NCI-H345 (cell line): ENCODE data around the gene VILL.
A peak's percentile ranks its signal among the peaks of the same experiment; 100 is the strongest.

ENCODE experiments used
- DNase-seq: peaks from one replicate; lab custom pipeline; 2025; lab: John Stamatoyannopoulos, UW

The VILL gene

DNA sequence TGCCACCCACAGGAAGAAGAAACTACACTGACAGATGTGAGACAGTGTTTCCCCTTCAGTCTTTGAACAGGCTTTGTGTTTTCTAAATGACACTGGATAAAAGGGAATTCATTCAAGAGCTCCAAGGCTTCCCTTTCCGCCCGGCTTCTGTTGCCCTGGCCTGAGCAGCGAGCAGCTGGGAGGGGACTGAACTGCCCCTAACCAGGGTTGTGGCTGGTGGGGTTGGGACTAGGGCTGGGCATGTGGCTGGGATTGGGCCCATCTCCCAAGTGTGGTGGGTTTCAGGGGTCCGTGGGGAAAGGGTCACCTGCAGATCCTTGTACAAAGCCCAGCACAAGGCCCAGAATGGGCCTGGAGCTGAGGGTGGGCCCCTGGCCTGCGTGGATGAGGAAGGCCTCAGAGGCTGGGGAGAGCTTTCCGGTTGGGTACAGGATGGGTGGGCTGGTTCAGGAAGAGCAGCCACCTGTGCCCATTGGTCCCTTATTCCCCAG, 10.4 kb downstream of the VILL start:
- DNase-seq: no peak

DNA sequence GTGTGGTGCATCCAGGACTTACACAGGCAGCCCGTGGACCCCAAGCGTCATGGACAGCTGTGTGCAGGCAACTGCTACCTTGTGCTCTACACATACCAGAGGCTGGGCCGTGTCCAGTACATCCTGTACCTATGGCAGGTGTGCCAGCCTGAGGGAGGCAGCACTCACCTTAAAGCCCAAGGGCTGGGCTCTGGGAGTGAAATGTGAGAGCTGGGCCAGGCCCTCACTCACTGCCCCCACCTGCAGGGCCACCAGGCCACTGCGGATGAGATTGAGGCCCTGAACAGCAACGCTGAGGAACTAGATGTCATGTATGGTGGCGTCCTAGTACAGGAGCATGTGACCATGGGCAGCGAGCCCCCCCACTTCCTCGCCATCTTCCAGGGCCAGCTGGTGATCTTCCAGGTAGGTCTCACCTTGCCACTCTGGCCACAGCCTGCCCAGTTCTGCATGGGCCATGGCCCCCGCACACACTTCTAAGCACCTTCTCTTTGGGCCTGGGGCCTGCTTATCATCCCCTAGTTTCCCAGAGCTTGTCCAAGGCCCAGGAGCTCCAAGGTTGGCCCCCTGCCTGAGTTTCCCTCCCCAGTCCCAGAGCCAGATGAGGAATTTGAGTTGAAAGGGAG, 11.0 kb downstream of the VILL start:
- no peak for DNase-seq

DNA sequence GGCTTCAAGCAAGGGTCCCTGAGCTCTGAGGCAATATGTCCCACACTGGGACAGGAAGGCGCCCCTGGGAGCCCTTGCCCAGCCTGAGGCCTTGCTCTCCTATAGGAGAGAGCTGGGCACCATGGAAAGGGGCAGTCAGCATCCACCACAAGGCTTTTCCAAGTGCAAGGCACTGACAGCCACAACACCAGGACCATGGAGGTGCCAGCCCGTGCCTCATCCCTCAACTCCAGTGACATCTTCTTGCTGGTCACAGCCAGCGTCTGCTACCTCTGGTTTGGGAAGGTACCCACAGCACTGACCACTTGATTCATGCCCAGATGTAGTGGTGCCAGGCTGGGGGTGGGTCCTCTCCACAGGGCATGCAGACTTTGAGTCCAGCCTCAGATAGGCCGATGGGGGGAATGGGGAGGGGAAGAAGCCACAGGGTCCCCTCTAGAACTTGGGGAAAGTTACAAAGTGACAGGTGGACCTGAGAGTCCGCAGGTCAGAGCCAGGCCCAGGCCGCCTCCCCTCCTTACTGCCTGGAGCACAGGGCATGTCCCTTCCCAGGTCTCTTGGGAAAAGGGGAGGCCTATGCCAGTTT, 11.8 kb downstream of the VILL start:
- DNase-seq: no peak

DNA sequence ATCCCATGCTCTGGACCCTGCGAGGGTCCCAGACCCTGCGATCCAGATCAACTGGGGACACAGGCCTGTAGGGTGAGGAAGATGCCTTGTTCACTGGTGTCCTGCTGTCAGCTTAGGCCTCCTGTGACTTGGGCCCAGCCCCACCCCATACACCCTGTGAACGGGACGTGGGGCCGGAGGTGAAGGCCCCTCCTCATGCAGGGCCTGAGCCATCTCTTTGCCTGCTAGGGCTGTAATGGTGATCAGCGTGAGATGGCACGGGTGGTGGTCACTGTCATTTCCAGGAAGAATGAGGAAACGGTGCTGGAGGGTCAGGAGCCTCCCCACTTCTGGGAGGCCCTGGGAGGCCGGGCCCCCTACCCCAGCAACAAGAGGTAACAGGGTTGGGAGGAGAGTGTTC, 12.4 kb downstream of the VILL start:
- DNase-seq: no peak

DNA sequence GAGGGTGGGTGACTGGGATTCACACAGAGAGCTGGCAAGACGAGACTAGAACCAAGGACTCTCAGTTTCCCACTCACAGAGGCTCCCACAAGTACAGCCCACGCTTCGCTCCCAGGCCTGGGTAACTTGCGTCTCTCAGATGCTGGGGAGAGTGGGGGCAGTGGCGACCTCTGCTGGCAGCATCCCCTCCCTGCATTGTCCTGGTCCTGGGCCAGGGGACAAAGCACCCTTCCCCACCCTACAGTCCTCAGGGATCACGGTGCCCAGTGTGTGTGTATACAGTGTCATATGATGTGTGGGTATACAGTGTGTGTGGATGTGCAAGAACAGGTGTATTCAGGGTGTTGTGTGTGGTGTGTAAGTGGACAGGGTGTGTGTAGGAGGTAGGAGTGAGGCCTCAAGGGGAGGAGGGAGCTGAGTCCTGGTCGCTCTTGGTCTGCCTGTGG, 12.8 kb downstream of the VILL start:
- peak; percentile 7 for DNase-seq

DNA sequence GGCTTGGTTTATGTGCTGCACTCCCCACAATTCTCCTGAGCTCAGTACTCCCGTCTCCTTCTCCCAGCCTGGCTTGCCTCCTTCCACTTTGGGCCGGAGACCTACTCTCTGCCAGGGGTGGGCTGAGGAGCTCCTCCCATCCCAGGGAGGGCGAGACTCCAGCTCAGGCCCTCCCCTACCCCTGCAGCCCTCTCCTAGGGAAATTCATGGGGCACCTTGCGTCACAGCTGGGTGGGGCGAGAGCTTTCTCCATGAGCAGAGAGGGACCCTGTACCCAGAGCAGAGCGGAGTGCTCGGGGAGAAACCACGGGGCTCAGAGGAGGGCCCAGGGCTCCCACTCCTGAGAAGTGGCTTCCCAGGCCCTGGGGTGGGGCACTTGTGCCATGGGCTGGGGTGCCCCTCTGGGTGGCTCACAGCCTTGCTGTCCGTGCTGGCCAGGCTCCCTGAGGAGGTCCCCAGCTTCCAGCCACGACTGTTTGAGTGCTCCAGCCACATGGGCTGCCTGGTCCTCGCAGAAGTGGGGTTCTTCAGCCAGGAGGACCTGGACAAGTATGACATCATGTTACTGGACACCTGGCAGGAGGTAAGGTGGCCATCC, 13.3 kb downstream of the VILL start:
- DNase-seq: no peak

DNA sequence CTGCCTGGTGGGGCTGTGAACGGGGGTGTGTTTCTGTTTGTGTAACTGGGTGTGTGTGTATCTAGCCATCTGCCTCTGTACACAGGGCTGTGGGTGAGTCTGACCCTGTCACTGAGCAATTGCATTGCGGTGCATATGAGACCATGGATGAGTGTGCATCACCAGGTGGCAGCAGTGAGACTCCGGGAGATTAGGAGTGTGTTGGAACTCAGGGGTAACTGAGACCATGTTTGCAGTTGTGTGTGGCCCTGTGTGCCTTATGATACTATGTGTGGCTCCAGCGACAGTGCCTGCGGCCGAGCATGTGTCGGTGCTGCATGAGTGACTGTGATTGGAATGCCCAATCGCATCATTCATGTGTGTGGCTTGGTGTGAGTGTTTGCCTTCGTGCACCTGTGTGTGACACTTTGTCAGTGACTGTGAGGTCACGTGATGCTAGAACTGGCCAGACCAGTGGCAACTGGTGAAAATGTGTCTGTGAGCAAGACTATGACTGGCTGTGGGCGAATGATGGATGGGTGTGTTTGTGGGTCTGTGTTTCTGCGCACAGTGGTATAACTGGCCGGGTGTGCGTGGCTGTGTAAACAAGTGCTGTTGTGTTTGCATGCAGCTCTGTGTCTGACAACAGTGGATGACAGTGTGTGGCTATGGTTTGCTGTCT, 14.0 kb downstream of the VILL start:
- DNase-seq: peak; percentile 5

DNA sequence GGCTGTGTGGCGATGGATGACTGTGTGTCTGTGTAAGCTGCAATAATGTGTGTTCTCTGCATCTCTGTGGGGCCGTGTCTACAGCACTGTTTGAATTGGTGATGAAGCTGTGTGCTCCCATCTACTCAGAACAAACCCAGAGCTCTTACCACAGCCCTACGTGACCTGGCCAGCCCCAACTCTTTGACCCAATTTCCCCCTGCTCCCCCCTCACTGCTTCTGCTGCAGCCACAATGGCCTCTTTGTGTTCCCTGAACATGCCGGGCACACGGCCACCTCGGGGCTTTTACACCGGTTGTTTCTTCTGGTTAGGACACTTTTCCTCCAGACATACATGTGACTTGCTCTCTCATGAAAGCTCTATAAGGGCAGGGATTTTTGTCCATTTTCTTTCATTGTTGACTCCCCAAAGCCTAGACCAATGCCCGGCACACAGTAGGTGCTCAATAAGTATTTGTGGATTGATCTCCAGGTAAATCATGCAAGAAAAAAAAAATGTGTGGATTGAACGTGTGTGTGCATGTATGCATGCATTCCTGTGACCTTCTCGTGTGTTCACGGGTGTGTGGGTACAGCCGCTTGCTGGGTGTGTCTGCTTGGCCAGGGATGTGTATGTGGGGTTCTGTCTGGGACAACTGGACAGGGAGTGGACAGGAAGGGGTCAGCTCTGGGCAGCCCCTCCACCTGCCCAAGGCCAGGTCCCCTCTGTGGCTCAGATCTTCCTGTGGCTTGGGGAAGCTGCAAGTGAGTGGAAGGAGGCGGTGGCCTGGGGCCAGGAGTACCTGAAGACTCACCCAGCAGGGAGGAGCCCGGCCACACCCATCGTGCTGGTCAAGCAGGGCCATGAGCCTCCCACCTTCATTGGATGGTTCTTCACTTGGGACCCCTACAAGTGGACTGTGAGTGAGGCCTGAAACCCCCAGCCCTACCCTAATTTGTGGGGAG, 14.8 kb downstream of the VILL start:
- DNase-seq: no peak

DNA sequence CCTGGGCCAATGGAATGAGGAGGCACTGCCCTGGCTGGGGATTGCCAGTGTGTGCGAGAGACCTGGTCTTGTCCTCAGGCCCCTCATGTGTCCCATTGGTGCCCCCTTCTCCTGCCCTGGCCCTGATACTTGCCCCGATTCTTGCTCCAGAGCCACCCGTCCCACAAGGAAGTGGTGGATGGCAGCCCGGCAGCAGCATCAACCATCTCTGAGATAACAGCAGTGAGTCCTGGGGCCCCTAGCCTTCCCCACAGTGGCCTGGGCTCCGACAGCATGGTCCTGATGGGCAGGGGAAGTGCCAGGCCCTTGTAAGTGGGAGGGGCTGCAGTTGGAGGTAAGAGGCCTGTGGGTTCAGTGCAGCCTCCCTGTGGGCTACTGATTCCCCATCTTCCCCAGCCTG, 15.4 kb downstream of the VILL start:
- DNase-seq: no peak

DNA sequence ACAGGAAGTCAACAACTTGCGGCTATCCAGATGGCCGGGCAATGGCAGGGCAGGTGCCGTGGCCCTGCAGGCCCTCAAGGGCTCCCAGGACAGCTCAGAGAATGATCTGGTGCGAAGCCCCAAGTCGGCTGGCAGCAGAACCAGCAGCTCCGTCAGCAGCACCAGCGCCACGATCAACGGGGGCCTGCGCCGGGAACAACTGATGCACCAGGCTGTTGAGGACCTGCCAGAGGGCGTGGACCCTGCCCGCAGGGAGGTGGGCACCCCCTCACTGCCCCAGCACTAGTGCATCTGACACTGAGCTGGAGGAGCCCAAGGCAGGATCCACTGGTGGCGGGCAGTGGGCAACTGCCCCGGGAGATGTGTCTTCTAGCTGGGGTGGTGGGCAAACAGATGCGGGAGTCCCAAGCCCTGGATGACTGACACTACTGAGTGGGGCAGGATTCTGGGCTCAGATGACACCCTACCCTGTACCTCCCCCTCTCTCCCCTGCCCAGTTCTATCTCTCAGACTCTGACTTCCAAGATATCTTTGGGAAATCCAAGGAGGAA, 15.9 kb downstream of the VILL start:
- DNase-seq: no peak

DNA sequence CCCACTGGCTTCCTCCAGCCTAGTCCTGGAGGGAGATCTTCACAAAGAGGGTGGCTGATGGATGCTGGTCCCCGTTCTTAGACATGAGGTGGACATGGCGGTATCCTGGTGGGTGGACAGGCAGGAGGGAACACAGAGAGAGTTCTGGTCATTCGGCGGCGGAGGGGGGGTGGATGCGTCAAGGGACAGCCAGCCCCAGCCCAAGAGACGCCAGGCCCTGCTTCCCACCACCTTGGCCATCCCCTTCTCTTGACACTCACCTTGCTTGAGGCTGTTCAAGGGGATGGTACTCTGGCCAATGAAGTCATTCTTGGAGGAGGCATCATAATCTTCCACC, 17.1 kb downstream of the VILL start:
- no peak for DNase-seq

DNA sequence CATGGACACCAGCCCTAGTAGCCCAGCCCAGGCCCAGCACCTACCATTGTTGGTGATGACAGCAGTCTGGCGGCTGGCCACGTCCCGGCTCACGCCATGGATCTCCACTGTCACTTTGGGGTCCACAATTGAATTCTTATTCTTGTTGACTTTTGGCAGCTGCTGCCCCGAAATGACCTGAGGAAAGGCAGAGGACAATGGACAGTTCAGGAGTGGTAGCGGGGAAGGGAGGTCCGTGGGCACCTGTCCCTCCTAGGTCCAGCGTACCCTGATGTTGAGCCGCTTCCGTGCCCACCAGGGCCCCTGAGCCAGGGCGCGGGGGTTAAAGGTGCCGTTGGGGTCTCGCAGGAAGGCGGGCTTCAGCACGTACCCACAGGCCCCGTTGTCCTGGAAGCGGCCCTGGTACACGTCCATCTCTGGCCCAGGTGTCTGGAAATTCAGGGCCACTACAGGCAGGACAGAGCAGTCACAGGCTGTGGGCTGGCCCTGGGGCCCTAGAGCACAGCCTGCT, 17.7 kb downstream of the VILL start:
- no peak for DNase-seq

DNA sequence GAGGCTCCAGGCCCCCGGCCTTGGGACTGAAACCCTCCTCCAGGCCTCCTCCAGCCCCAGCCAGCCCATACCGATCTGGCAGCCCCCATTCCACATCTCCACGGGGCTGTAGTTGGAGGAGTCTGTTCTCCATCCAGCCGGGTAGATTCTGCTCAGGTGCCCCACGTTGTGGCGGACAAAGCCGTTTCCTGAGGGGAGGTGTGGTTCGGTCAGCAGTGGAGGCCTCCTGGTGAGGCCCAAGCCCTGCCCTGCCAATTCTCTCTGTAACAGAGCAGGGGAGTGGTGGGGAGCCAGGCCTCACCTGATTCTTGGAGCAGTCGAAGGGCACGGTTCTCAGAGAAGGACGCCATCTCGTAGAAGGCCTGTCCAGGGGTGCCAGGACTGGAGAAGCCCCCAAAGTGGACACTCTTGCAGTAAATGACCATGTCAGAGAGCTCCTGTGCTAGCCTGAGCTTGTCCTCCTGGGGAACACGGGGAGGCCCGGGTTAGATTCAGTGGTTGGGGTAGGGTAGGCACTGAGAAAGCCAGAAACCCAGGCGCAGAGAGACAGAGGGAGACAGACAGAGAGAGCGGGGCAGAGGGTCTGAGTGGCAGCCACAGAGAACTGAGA, 18.5 kb downstream of the VILL start:
- DNase-seq: no peak

DNA sequence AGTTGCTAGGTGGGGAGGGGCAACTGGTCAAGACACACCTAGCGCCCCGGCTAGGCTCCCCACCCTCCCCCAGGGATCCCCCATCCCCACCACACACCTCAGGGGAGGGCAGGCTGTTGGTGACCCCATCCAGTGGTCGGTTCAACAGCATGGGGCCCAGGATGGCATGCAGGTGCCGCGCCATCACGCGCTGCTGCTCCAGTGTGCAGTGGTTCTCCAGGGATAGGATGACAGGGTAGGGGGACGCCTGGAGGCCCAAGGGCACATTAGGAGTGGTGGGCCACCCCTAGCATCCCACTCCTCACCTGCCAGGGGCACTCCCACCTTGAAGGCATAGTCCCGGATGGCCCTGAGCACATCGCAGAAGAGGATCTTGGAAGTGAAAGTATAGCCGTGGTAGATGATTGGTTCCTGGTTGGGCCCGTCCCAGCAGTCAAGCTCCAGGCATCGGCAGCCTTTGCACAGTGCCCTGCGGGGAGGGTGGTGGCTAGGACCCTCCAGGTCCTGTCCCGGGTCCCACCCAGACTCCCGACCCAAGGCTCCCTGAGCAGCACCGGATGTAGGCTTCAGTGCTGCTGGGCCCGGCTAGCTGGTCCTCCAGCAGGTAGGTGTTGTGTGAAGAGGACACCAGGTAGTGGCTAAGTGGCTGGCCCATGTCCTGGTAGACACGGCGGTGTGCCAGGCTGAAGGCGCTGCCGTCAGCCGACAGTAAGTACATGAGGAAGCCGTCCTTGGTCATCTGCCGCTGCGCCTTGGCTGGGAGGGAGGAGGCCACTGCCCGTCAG, 19.4 kb downstream of the VILL start:
- no peak for DNase-seq

DNA sequence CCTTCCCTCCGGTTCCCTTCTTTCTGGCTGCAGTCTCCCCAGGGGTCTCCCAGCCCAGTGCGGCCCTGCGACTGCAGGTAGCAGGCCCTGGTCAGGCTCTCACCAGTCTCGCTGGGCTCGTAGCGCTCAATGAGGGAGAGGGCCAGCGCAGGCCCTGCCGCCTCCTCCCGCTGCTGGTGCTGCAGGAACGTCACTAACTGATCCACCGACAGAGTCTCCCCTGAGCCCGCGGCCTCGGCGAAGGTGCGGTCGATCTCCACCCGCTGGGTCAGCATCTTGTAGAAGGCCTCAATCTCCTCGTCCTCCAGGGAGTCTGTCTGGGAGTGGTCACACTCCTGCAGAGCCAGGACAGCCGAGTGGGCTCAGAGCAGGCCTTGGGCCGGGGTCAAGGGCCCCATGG, 20.5 kb downstream of the VILL start:
- DNase-seq: no peak

DNA sequence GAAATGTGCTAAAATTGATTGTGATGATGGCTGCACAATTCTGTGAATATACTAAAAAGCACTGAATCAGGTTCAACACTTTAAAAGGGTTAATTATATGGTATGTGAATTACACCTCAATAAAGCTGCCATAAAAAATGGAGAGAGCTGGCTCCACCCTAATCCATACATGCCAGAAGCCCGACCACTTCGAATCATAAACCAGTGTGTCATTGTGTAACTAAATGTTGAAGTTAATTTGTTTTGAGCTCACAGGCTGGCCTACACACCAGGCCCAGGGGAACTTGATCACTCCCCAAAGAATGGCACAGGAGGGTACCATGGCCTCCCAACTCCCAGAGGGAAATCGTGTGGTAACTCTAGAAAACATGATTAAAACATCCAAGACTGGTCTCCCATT, 24.9 kb downstream of the VILL start:
- DNase-seq: no peak

DNA sequence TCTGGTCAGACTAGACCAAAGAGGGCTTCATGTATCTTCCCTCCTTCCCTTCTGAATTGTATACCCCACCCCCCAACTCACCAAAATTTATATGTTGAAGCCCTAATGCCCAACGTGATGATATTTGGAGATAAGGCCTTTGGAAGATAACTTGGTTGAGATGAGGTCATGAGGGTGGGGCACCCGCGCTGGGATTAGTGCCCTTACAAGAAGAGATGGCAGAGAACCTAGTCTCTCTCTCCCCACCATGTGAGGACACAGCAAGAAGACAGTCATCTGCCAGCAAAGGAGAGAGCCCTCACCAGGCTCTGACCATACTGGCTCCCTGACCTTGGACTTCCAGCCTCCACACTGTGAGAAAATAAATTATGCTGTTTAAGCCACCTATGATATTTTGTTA, 25.4 kb downstream of the VILL start:
- DNase-seq: no peak

DNA sequence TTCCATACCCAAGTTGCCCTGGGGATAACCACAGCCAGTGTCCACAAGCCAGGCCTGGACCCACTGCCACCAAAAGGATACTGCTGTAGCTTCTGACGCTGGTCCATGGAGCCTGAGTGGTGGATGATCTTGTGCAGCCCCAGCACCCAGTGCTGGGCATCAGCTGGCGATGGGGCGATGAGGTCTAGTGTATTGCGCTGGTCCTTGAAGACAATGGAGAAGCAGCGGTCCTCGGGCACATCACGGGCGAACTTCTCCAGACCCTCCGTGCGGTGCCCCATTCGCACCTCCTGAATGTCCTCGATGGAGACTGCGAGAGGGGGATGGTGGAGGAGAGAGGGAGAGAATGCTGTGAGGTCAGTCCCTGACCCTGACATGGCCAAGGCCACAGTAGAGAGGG, 25.8 kb downstream of the VILL start:
- no peak for DNase-seq

DNA sequence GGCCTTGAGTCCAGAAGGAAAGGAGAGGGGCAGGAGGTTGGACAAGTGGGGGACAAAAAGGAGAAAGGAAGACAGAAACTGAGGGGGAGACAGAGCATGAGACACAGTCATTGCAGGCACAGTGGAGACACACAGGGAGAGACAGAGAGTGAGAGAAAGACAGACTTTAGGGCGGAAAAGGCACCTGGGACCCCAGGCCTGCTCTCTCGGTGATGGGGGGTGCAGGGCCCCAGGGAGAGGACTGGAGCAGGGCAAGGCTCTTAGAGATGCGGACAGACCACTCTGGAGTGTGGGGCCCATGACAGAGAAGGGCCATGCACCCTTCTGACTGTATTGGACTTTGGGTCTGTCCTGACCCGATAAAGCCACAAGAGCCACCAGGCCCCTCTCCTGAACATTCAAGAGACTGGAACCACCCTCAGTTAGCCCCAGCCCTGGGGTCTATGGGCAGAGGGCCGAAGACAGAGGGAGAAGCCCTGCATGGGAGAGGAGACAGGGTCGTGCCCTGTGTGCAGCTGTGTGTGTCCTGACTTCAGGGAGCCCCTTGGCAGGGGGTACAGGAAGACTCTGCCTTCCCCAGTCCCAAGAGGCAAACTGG, 26.4 kb downstream of the VILL start:
- no peak for DNase-seq
